ENCODE data around the gene ENAH. TPM values are rescaled to one million over a fixed set of nuclear protein-coding genes. Genes with fewer than 3 reads are reported as not detected.

Gene ENAH
- polyA plus RNA-seq, 1 of the 3 experiments (the other 2 are of a cell fraction) = 48.9 TPM

GRCh38 chr1:225479341-225479740 is 173.6 kb downstream of the ENAH start:
- WGBS (ENCODE audit: low lambda C conversion rate) = 97% methylated on average over 8 of the region's 9 CpGs
- POLR2A ChIA-PET = no interaction called here
- CTCF ChIA-PET = interaction anchor here (2.9 to 19.4 kb wide), 2 partner anchors 292 to 496 kb away, joined by 11 to 473 read pairs; partner anchors contain the start of gene SRP9
- H3K27me3 ChIP-seq (ENCODE audit: insufficient read depth) = no peaks in the 10 kb centered on the region
- H3K79me2 ChIP-seq (ENCODE audit: insufficient read depth) = no peaks in the 10 kb centered on the region
- H3F3A ChIP-seq (replicated peaks; ENCODE audit: insufficient read depth) = peaks cover 11% of the 10 kb centered on the region
- H3K9me3 ChIP-seq = no peaks in the 10 kb centered on the region
- H3K36me3 ChIP-seq (replicated peaks in 1 of 2; ENCODE audit: control insufficient read depth in 1 of 2, insufficient read depth in 2 of 2, low read length in 1 of 2) = no peaks in the 10 kb centered on the region
- H3K4me1 ChIP-seq (ENCODE audit: control insufficient read depth in 1 of 2, insufficient read depth in 2 of 2, low read depth in 1 of 2, low read length in 1 of 2) = peaks cover 0 to 12% of the 10 kb centered on the region in 2 experiments; a peak in 2 of 4 replicates
- no peak overlapping the region for H2AFZ ChIP-seq (ENCODE audit: low read depth)
- no peaks in the 10 kb centered on the region for H4K20me1 ChIP-seq (ENCODE audit: insufficient read depth)
- no peak overlapping the region for H3K4me2 ChIP-seq
- H3K4me3 ChIP-seq (ENCODE audit: low read depth in 2 of 2, low read length in 1 of 2) = no peak overlapping the region
- H3K27ac ChIP-seq (ENCODE audit: low read depth in 2 of 2, low read length in 1 of 2) = no peak overlapping the region
- no peak for TF ChIP-seq CHD2 (IDR thresholded peaks at IDR 0.05; ENCODE audit: low read length, partially characterized antibody)
- no peak for TF ChIP-seq TCF12 (IDR thresholded peaks at IDR 0.05)
- no peak for TF ChIP-seq SMC3 (IDR thresholded peaks at IDR 0.05; ENCODE audit: low read depth, low read length)
- TF ChIP-seq JUND (IDR thresholded peaks at IDR 0.05) = no peak
- TF ChIP-seq RFX5 (IDR thresholded peaks at IDR 0.05; ENCODE audit: low read length) = no peak
- TF ChIP-seq IRF3 (IDR thresholded peaks at IDR 0.05; ENCODE audit: low read depth, low read length) = no peak
- no peak for TF ChIP-seq USF2 (IDR thresholded peaks at IDR 0.05; ENCODE audit: borderline replicate concordance, low read depth, low read length)
- TF ChIP-seq NFIC (IDR thresholded peaks at IDR 0.05; ENCODE audit: borderline replicate concordance) = no peak
- TF ChIP-seq TAF1 (IDR thresholded peaks at IDR 0.05; ENCODE audit: borderline replicate concordance, low read depth, low read length) = no peak
- TF ChIP-seq TEAD4 (IDR thresholded peaks at IDR 0.05; ENCODE audit: borderline replicate concordance, insufficient read depth) = no peak
- TF ChIP-seq ELF1 (IDR thresholded peaks at IDR 0.05) = no peak
- TF ChIP-seq SIN3A (IDR thresholded peaks at IDR 0.05; ENCODE audit: borderline replicate concordance, low read depth, low read length) = no peak
- no peak for TF ChIP-seq FOXM1 (IDR thresholded peaks at IDR 0.05; ENCODE audit: low read depth)
- no peak for TF ChIP-seq YY1 (IDR thresholded peaks at IDR 0.05; ENCODE audit: low read depth)
- no peak for TF ChIP-seq POLR2AphosphoS5 (IDR thresholded peaks at IDR 0.05; ENCODE audit: low read depth, low read length)
- no peak overlapping the region for H3K9ac ChIP-seq
- no peaks in the 10 kb centered on the region for H3K9me2 ChIP-seq
- DNase-seq = no peak

- Histone ChIP-seq H3K9ac (no peak overlapping the region), H3K27me3 (ENCODE audit: insufficient read depth) (no peaks in the 10 kb centered on the region), H3K27ac (ENCODE audit: low read depth in 2 of 2, low read length in 1 of 2) (no peak overlapping the region), H3K9me3 (no peaks in the 10 kb centered on the region), H3K36me3 (replicated peaks in 1 of 2; ENCODE audit: control insufficient read depth in 1 of 2, insufficient read depth in 2 of 2, low read length in 1 of 2) (no peaks in the 10 kb centered on the region), H3K9me2 (no peaks in the 10 kb centered on the region), H2AFZ (ENCODE audit: low read depth) (no peak overlapping the region), H3K4me2 (no peak overlapping the region), H3K4me3 (ENCODE audit: low read depth in 2 of 2, low read length in 1 of 2) (no peak overlapping the region), H4K20me1 (ENCODE audit: insufficient read depth) (no peaks in the 10 kb centered on the region), H3F3A (replicated peaks; ENCODE audit: insufficient read depth) (peaks cover 2% of the 10 kb centered on the region), H3K4me1 (ENCODE audit: control insufficient read depth in 1 of 2, insufficient read depth in 2 of 2, low read depth in 1 of 2, low read length in 1 of 2) (peaks cover 0 to 11% of the 10 kb centered on the region in 2 experiments; a peak in 2 of 4 replicates), H3K79me2 (ENCODE audit: insufficient read depth) (no peaks in the 10 kb centered on the region)
- CTCF ChIA-PET = interaction anchor here (0.5 to 19.4 kb wide), 3 partner anchors 22 to 498 kb away, joined by 3 to 473 read pairs (median 11); partner anchors contain the start of gene SRP9
- DNase-seq = no peak
- TF ChIP-seq PBX3 (IDR thresholded peaks at IDR 0.05) = no peak
- TF ChIP-seq USF1 (IDR thresholded peaks at IDR 0.05; ENCODE audit: borderline replicate concordance, low read depth) = no peak
- TF ChIP-seq USF2 (IDR thresholded peaks at IDR 0.05; ENCODE audit: borderline replicate concordance, low read depth, low read length) = no peak
- TF ChIP-seq GABPA (IDR thresholded peaks at IDR 0.05; ENCODE audit: low read depth) = no peak
- no peak for TF ChIP-seq IRF3 (IDR thresholded peaks at IDR 0.05; ENCODE audit: low read depth, low read length)
- POLR2A ChIA-PET = no interaction called here
- WGBS (ENCODE audit: low lambda C conversion rate) = 91% methylated on average over 6 of the region's 6 CpGs
These were observed 175.5 kb downstream of the ENAH start for GRCh38 chr1:225477296-225477911.
